ENCODE data around the gene BBLN.
A peak's percentile ranks its signal among the peaks of the same experiment; 100 is the strongest.
"Not testable (repeated sequence)": the region's sequence is repeated elsewhere in the genome, so short reads cannot be mapped to it uniquely, and the experiment has no call there.

Gene BBLN

GRCh38 chr9:128124873-128125579, 35.0 kb upstream of the BBLN start:
- peak; percentile 29 for DNase-seq

DNA sequence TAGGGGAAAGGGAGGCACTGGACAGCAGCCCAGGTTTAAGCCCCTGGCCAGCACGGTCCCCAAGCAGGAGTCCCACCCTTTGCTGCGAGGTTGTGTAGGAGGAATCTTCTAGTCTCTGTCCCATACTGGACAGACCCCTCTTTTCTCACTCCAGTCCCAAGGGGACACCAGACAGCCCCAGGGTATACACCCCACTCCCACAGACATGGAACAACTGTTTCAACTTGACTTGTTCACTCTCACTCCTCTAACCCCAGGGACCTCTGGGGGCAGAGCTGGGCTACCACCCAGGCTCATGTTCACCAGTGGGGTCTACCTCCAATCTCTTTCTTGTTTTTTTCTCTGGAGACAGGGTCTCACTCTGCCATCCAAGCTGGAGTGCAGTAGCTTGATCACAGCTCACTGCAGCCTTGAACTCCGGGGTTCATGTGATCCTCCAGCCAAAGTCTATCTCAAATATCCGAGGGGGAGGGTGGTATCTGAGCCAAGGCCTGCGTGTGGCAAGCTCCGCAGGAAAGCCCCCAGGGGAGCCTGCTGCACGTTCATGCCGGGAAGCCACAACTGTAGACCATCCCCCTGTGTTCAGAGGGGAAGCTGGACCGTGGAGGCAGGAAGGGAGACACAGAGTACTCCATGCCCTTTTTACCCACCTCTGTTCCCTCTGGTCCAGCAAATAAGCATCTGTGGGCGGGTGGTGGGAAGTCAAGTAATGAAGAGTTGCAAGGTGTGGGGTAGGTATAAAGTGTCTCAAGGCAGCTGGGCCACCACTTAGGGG, 34.3 kb upstream of the BBLN start:
- no peak for DNase-seq

DNA sequence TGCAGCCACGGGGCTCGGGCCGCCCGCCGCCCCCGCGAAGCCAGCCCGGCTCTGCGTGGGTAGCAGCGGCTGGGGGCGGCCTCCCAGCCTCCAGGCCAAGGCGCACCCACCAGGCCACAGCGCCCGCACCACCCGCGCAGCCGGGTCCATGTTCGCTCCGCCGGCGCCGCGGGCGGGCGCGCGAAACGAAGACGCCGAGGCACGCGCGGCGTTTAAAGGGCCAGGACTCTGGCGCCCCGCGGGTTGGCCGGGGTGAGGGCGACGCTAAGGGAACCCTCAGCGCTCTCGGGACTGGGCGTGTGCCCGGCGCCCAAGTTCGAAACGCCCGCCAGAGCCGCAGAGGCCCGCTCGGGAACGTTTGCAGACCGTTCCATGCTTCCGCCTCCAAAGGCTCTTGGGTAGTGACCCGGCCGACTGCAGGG, 32.5 kb upstream of the BBLN start, which contains the start of gene PTGES2:
TSS of gene PTGES2 (minus strand) at position 162 of the 422 bp plus-strand sequence. CDS start at position 150, 12 bp downstream.
- peak; percentile 90 for DNase-seq

DNA sequence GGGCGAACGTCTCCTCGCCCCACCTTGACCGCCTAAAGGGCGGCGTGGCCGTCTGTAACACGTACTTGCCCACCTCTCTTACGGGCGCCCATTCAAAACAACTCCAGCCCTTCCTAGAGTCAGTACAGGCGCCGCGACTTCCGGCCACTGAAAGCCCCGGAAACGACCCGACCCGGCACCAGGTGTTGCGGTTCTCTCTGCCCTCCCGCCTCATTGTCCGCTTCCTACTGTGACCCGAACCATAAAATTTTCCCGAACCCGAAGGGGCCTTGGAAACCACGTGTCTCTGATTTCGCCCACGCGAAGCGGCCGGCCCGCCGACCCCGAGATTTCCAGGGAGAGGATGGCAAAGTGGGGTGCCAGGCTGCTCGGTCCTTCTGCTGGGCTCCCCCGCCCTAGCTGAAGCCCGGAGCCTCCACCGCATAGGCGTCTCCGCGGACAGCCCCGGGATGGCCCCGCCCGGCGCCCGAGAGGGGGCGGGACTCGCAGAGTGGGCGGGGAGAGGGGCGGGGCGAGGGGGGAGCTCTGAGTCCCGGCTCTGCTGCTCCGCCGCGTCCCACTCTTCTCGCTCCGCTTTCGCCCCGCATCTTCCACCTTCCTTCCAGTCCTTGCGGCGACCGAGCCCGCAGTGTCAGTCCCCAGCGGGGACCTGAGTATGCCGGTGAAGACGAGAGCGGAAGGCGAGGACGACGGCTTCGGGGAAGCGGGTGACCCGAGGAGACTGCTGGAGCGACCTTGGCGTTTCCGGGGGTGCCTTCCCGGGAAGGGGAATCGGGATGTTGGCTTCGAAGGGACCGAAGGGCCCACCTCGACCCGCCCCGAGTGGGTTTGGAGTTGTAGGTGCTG, 31.9 kb upstream of the BBLN start:
- DNase-seq: peak; percentile 95

- DNase-seq: no peak
Observed at GRCh38 chr9:128128836-128129590, 31.1 kb upstream of the BBLN start.

DNA sequence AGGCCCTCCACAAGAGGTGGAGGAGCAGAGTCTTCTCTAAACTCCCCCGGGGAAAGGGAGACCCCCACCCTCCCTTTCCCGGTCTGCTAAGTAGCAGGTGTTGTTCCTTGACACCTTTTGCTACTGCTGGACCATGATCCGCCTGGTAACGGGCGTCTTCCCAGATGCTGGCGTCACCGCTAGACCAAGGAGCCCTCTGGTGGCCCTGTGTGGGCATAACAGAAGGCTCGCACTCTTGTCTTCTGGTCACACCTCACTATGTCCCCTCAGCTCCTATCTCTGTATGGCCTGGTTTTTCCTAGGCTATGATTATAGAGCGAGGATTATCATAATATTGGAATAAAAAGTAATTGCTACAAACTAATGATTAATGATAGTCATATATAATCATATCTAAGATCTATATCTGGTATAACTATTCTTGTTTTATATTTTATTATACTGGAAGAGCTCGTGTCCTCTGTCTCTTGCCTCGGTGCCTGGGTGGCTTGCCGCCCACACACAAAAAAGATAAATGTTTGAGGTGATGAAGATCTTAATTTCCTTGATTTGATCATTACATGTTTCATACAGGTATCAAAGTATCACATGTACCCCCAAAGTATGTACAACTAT, 30.0 kb upstream of the BBLN start:
- not testable (repeated sequence) for DNase-seq

DNA sequence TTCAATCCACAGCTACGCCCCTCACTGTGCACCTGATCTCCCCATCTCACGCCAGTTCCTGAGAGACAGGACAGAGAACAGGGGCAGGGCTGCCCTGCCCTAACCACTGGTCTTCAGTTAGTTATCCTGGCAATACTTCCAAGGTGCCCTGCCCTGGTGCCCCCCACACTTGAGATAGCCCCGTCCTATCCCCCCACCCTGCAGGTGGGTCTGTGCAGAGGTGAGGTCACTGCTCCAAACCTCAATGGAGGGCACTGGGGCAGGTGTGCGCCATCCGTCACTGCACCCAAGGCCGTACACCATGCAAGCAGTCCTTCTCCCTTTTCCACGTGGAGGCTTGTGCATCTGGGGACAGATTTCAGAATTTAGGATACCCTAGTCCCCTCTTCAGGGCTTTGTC, 29.4 kb upstream of the BBLN start:
- DNase-seq: not testable (repeated sequence)

DNA sequence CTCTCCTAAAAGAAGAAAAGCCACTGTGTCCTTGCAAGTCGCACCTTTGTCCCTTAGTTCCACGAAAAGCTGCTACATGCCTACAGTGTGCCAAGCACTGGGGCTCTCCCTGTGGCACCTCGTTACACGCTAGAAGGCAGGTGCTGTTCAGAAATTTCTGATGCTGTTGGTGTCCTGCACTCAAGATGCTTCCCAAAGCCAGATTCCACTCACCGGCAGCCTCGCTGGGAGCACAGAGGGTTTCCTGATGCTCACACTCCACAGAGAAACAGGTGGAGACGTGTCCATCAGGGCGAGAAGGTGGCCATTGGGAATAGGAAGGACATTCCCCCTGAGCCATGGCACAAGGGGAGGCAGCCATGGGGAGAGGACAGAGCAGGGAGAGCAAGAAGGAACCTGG, 28.7 kb upstream of the BBLN start:
- DNase-seq: not testable (repeated sequence)

GRCh38 chr9:128132139-128132538, 27.9 kb upstream of the BBLN start:
- DNase-seq: not testable (repeated sequence)

- not testable (repeated sequence) for DNase-seq
Observed at GRCh38 chr9:128135561-128135960, 24.5 kb upstream of the BBLN start.

GRCh38 chr9:128136816-128137793, 23.0 kb upstream of the BBLN start:
- no peak for DNase-seq

GRCh38 chr9:128138001-128138400, 22.1 kb upstream of the BBLN start:
- DNase-seq: no peak

DNA sequence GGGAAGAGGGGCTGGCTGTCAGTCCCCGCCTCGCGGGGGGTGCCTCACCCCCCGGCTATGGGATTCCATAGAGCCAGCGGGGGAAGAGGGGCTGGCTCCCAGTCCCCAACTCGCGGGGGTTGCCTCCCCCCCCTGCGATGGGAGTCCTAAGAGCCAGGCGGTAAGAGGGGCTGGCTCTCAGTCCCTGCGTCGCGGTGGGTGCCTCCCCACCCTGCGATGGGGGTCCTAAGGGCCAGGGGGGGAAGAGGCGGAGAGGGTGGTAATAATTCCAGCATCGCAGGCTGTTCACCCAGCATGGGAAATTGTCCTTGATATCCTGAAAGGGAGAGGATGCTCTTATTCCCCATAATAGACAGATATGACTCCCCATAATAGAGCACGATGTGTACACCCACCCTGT, 20.4 kb upstream of the BBLN start:
- DNase-seq: no peak

DNA sequence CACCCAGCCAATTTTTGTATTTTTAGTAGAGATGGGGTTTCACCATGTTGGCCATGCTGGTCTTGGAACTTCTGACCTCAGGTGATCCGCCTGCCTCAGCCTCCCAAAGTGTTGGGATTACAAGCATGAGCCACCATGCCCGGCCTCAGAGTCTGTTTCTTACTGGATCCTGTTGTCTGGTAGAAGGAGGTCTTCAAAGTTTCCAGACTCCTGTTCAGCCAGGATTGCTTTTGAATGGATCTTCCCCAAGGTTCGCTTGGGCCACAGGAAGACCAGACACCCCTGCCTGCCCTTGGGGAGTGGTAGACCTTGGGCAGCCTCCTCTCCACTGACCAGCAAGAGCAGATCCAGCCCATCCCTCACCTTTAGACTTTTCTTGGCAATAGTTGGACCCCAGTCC, 18.5 kb upstream of the BBLN start:
- DNase-seq: no peak

DNA sequence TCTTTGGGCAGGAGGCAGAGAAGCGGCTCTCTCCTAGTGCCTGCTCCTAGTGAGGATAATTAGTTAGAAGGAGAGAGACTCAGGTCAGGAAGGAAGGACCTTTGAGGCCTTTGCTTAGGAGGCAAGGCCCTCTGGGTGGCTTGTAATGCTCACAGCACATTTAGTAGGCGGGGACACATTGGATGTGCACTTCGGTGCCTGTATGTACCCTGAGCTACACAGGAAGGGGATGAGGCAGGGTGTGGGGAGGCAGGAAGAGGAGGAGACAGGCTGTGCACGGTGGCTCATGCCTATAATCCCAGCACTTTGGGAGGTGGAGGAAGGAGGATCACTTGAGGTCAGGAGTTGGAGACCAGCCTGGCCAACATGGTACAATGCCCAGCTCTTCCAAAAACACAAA, 18.0 kb upstream of the BBLN start:
- no peak for DNase-seq

DNA sequence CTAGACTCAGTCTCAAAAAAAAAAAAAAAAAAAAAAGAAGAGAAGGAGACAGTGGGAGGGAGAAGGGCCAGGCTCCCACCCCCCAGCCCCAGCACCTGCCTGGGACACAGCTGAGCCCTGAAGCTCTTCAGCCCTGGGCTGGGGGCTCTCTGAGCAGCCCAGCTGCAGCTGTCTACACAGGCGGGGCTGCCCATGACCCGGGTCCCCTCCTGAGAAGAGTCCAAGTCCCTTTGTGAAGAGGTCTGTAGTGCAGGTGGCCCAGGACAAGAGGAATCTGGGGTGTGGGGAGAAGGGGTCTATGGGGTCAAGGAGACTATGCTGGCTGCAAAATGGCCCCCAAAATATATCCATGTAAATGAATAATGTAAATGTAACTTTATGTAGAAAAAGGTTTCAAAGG, 17.5 kb upstream of the BBLN start:
- no peak for DNase-seq

GRCh38 chr9:128143525-128144238, 16.4 kb upstream of the BBLN start:
- no peak for DNase-seq

DNA sequence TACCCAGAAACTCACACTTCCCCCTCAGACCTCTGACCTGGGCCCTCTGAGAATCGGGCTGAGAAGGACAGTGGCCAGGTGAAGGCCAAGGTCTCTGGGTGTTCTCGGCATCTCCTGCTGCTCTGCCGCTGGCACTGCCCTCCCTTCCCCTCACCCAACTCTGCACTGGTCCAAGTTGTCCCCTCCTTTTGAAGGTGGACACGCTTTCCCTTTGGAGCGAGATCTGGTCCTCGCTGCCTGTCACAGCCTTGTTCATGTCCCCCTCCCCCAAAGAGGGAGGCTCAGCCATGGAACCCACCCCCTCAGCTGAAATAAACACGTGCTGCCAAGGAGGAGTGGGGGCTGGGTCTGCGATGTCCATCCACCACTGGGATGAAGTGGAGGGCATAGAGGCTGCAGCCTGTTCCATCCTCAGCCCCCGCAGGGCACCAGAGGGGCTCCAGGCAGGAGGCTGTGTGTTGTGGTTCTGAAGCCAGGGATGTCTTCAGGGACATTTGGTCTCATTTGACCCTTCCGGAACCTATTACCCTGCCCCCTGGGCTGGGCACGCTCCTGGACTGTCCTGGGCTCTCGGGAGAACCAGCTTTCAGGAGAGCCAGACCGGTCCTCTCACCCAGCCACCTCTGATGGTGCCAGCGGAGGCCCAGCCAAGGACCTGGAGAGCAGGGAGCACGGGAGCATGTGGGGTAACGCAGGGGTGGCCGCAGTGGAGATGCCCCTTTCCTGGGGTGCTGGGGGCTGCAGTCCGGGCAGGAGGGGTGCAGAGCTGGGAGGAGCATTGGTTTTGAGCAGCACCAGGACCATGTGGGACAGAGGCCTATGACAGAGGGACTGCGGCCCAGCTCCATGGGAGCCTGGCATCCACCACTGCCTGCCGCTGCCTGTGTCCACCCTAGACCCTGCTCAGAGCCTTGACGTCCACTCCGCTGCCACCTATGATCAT, 15.6 kb upstream of the BBLN start:
- DNase-seq: no peak

- DNase-seq: no peak
Observed at GRCh38 chr9:128145536-128145935, 14.5 kb upstream of the BBLN start.
